HEK293 (cell line): ENCODE data around the gene INPP4B.
A peak's percentile ranks its signal among the peaks of the same experiment; 100 is the strongest.

Source experiments
- FEZF1 ChIP-seq: fragments of 450-650 bp; formaldehyde crosslinking; IDR thresholded peaks from 2 replicates; pipeline ENCODE4 v1.5.1; 2016; ENCODE audit warnings: missing biosample characterization, missing genetic modification characterization
- GLI2 ChIP-seq: fragments of 450-650 bp; formaldehyde crosslinking; IDR thresholded peaks from 2 replicates; pipeline ENCODE4; 2017; ENCODE audit warnings: missing biosample characterization, missing genetic modification characterization, low read depth, borderline replicate concordance
- GLIS2 ChIP-seq: fragments of 450-650 bp; formaldehyde crosslinking; IDR thresholded peaks from 2 replicates; pipeline ENCODE4 v1.5.1; 2016; ENCODE audit warnings: missing biosample characterization, missing genetic modification characterization
- MYNN ChIP-seq: fragments of 450-650 bp; formaldehyde crosslinking; IDR thresholded peaks from 2 replicates; pipeline ENCODE4 v1.5.1; 2016; ENCODE audit warnings: missing biosample characterization, missing genetic modification characterization, borderline replicate concordance
- MZF1 ChIP-seq: fragments of 450-650 bp; formaldehyde crosslinking; IDR thresholded peaks from 2 replicates; pipeline ENCODE4 v1.5.1; 2017; ENCODE audit warnings: missing biosample characterization, missing genetic modification characterization, borderline replicate concordance
- OVOL3 ChIP-seq: fragments of 450-650 bp; formaldehyde crosslinking; IDR thresholded peaks from 2 replicates; pipeline ENCODE4 v1.5.1; 2016; ENCODE audit warnings: missing biosample characterization, missing genetic modification characterization
- PBX3 ChIP-seq: sonication (generic); formaldehyde crosslinking; IDR thresholded peaks from 2 replicates; pipeline ENCODE4 v1.8.1; 2022; ENCODE audit warnings: mild to moderate bottlenecking, moderate library complexity, missing genetic modification reagents
- PRDM6 ChIP-seq: fragments of 450-650 bp; formaldehyde crosslinking; IDR thresholded peaks from 2 replicates; pipeline ENCODE4 v1.5.1; 2017; ENCODE audit warnings: missing biosample characterization, missing genetic modification characterization
- SCRT2 ChIP-seq: fragments of 450-650 bp; formaldehyde crosslinking; IDR thresholded peaks from 2 replicates; pipeline ENCODE4 v1.5.1; 2016; ENCODE audit warnings: missing biosample characterization, missing genetic modification characterization
- SETDB1 ChIP-seq: IDR thresholded peaks from one replicate; pipeline ENCODE4 v1.6.1; 2017; ENCODE audit warnings: mild to moderate bottlenecking, low read length, moderate library complexity, mixed read lengths; ENCODE audit not compliant: insufficient read length
- SP7 ChIP-seq: fragments of 450-650 bp; formaldehyde crosslinking; IDR thresholded peaks from 2 replicates; pipeline ENCODE4 v1.5.1; 2016; ENCODE audit warnings: missing biosample characterization, missing genetic modification characterization
- TRIM28 ChIP-seq: IDR thresholded peaks from 2 replicates; pipeline ENCODE4 v1.6.1; 2011; ENCODE audit warnings: low read length, control low read depth, borderline replicate concordance
- YY1 ChIP-seq: fragments of 450-650 bp; formaldehyde crosslinking; IDR thresholded peaks from 2 replicates; pipeline ENCODE4 v1.5.1; 2018; ENCODE audit warnings: missing biosample characterization, missing genetic modification characterization
- ZBTB10 ChIP-seq: fragments of 450-650 bp; formaldehyde crosslinking; IDR thresholded peaks from 2 replicates; pipeline ENCODE4 v1.5.1; 2016; ENCODE audit warnings: missing biosample characterization, missing genetic modification characterization
- ZBTB17 ChIP-seq: fragments of 450-650 bp; formaldehyde crosslinking; IDR thresholded peaks from 2 replicates; pipeline ENCODE4 v1.5.1; 2016; ENCODE audit warnings: missing biosample characterization, missing genetic modification characterization
- ZBTB8A ChIP-seq: fragments of 450-650 bp; formaldehyde crosslinking; IDR thresholded peaks from 2 replicates; pipeline ENCODE4 v1.5.1; 2016; ENCODE audit warnings: missing biosample characterization, missing genetic modification characterization
- ZEB2 ChIP-seq: fragments of 450-650 bp; formaldehyde crosslinking; IDR thresholded peaks from 2 replicates; pipeline ENCODE4 v1.5.1; 2016; ENCODE audit warnings: missing biosample characterization, missing genetic modification characterization
- ZNF112 ChIP-seq: fragments of 450-650 bp; formaldehyde crosslinking; IDR thresholded peaks from 2 replicates; pipeline ENCODE4 v1.5.0; 2017; ENCODE audit warnings: missing biosample characterization, missing genetic modification characterization
- ZNF132 ChIP-seq: fragments of 450-650 bp; formaldehyde crosslinking; IDR thresholded peaks from 2 replicates; pipeline ENCODE4 v1.5.1; 2017; ENCODE audit warnings: missing biosample characterization, missing genetic modification characterization, borderline replicate concordance
- ZNF138 ChIP-seq: fragments of 450-650 bp; formaldehyde crosslinking; IDR thresholded peaks from 2 replicates; pipeline ENCODE4 v1.5.1; 2016; ENCODE audit warnings: missing biosample characterization, missing genetic modification characterization, borderline replicate concordance
- ZNF16 ChIP-seq: fragments of 450-650 bp; formaldehyde crosslinking; IDR thresholded peaks from 2 replicates; pipeline ENCODE4 v1.5.1; 2016; ENCODE audit warnings: low read depth, missing biosample characterization, missing genetic modification characterization
- ZNF18 ChIP-seq: fragments of 450-650 bp; formaldehyde crosslinking; IDR thresholded peaks from 2 replicates; pipeline ENCODE4 v1.5.1; 2016; ENCODE audit warnings: missing biosample characterization, missing genetic modification characterization
- ZNF2 ChIP-seq: fragments of 450-650 bp; formaldehyde crosslinking; IDR thresholded peaks from 2 replicates; pipeline ENCODE4 v1.5.1; 2016; ENCODE audit warnings: missing biosample characterization, missing genetic modification characterization
- ZNF324 ChIP-seq: fragments of 450-650 bp; formaldehyde crosslinking; IDR thresholded peaks from 2 replicates; pipeline ENCODE4 v1.5.1; 2016; ENCODE audit warnings: missing biosample characterization, missing genetic modification characterization
- ZNF341 ChIP-seq: fragments of 450-650 bp; formaldehyde crosslinking; IDR thresholded peaks from 2 replicates; pipeline ENCODE4; 2016; ENCODE audit warnings: low read depth, missing biosample characterization, missing genetic modification characterization
- ZNF354C ChIP-seq: fragments of 450-650 bp; formaldehyde crosslinking; IDR thresholded peaks from 2 replicates; pipeline ENCODE4 v1.5.1; 2016; ENCODE audit warnings: missing biosample characterization, missing genetic modification characterization, low read depth, borderline replicate concordance
- ZNF426 ChIP-seq: fragments of 450-650 bp; formaldehyde crosslinking; IDR thresholded peaks from 2 replicates; pipeline ENCODE4 v1.5.1; 2017; ENCODE audit warnings: missing biosample characterization, missing genetic modification characterization, mild to moderate bottlenecking, inconsistent platforms, moderate library complexity
- ZNF585B ChIP-seq: fragments of 450-650 bp; formaldehyde crosslinking; IDR thresholded peaks from 2 replicates; pipeline ENCODE4 v1.5.1; 2016; ENCODE audit warnings: missing biosample characterization, missing genetic modification characterization
- ZNF596 ChIP-seq: fragments of 450-650 bp; IDR thresholded peaks from 2 replicates; pipeline ENCODE4 v1.5.0; 2018; ENCODE audit warnings: missing biosample characterization, mild to moderate bottlenecking, missing genetic modification characterization, moderate library complexity
- ZNF701 ChIP-seq: fragments of 450-650 bp; formaldehyde crosslinking; IDR thresholded peaks from 2 replicates; pipeline ENCODE4 v1.5.1; 2016; ENCODE audit warnings: missing biosample characterization, missing genetic modification characterization
- ZNF76 ChIP-seq: fragments of 450-650 bp; formaldehyde crosslinking; IDR thresholded peaks from 2 replicates; pipeline ENCODE4; 2016; ENCODE audit warnings: low read depth, missing biosample characterization, missing genetic modification characterization, borderline replicate concordance
- ZNF768 ChIP-seq: fragments of 450-650 bp; formaldehyde crosslinking; IDR thresholded peaks from 2 replicates; pipeline ENCODE4 v1.5.1; 2018; ENCODE audit warnings: missing biosample characterization, mild to moderate bottlenecking, missing genetic modification characterization
- ZNF777 ChIP-seq: fragments of 450-650 bp; formaldehyde crosslinking; IDR thresholded peaks from 2 replicates; pipeline ENCODE4 v1.5.1; 2017; ENCODE audit warnings: missing biosample characterization, missing genetic modification characterization, borderline replicate concordance
- ZNF830 ChIP-seq: fragments of 450-650 bp; IDR thresholded peaks from 2 replicates; pipeline ENCODE4 v1.5.0; 2018; ENCODE audit warnings: missing biosample characterization, missing genetic modification characterization, low read depth, mild to moderate bottlenecking, moderate library complexity
- ZNF843 ChIP-seq: fragments of 450-650 bp; formaldehyde crosslinking; IDR thresholded peaks from 2 replicates; pipeline ENCODE4 v1.5.1; 2016; ENCODE audit warnings: missing biosample characterization, missing genetic modification characterization

The INPP4B gene

GRCh38 chr4:142405021-142405694 lies 440.9 kb downstream of the INPP4B start (continued):
- TF ChIP-seq ZNF76 (tag by site-specific recombination), result no peak
- TF ChIP-seq ZNF768, result no peak
- TF ChIP-seq ZNF843 (tag by site-specific recombination), result no peak
- no peak for TF ChIP-seq ZNF701 (tag by site-specific recombination)
- TF ChIP-seq ZEB2, result peak; percentile 47; the same call in 1 of the 2 replicates
- no peak for TF ChIP-seq ZNF777 (tag by site-specific recombination)
- no peak for TF ChIP-seq ZNF132 (tag by site-specific recombination)
- peak; percentile 89 for TF ChIP-seq ZNF596
- no peak for TF ChIP-seq ZNF16 (tag by site-specific recombination)
- TF ChIP-seq MZF1, result 0 out of 2 replicates have a peak, but pooled peaks have one; percentile 16
- TF ChIP-seq ZBTB8A (tag by site-specific recombination), result 0 out of 2 replicates have a peak, but pooled peaks have one; percentile 18
- TF ChIP-seq PBX3 (CRISPR knock-in tag), result no peak
- TF ChIP-seq GLI2 (tag by site-specific recombination), result no peak
- TF ChIP-seq ZNF324 (tag by site-specific recombination), result no peak
- peak; percentile 8; the same call in 1 of the 2 replicates for TF ChIP-seq SP7 (tag by site-specific recombination)
- TF ChIP-seq ZBTB17, result peak; percentile 64
- no peak; the same call in 1 of the 2 replicates for TF ChIP-seq ZNF18 (tag by site-specific recombination)
- no peak for TF ChIP-seq ZNF830 (tag by site-specific recombination)
- TF ChIP-seq ZNF341, result peak; percentile 30; the same call in 1 of the 2 replicates
- TF ChIP-seq ZNF426, result no peak
- peak; percentile 82; the same call in 1 of the 2 replicates for TF ChIP-seq TRIM28
- TF ChIP-seq SCRT2 (tag by site-specific recombination), result no peak
- TF ChIP-seq SETDB1, result no peak
- TF ChIP-seq PRDM6, result peak; percentile 63
- TF ChIP-seq ZNF112 (tag by site-specific recombination), result no peak
- no peak for TF ChIP-seq GLIS2 (tag by site-specific recombination)
- TF ChIP-seq FEZF1 (tag by site-specific recombination), result peak; percentile 57
- TF ChIP-seq OVOL3 (tag by site-specific recombination), result no peak
- no peak for TF ChIP-seq YY1 (tag by site-specific recombination)
- TF ChIP-seq ZNF138 (tag by site-specific recombination), result no peak
- TF ChIP-seq ZBTB10 (tag by site-specific recombination), result no peak
- no peak for TF ChIP-seq MYNN (tag by site-specific recombination)
- no peak for TF ChIP-seq ZNF354C (tag by site-specific recombination)
- no peak for TF ChIP-seq ZNF585B (tag by site-specific recombination)
- no peak for TF ChIP-seq ZNF2 (tag by site-specific recombination)
